Pulmonary artery endothelial cell (primary cell): ENCODE results near the gene TBC1D9B. TPM values are rescaled to one million over a fixed set of nuclear protein-coding genes. Genes with fewer than 3 reads are reported as not detected.

ENCODE experiments used
- DNase-seq: peaks from one replicate; pipeline ENCODE4 v3.0.0-alpha.2; 2011; ENCODE audit warnings: low read depth, low spot score
- total RNA-seq: library from RNA; depleted of rRNA; stranded (reverse); fragments of >200 nt; gene quantifications from 2 replicates; pipeline ENCODE4 v1.2.3, GENCODE V29; 2014

Gene TBC1D9B
- total RNA-seq, 1 donor from 2014 or later: 44.3 TPM

DNA sequence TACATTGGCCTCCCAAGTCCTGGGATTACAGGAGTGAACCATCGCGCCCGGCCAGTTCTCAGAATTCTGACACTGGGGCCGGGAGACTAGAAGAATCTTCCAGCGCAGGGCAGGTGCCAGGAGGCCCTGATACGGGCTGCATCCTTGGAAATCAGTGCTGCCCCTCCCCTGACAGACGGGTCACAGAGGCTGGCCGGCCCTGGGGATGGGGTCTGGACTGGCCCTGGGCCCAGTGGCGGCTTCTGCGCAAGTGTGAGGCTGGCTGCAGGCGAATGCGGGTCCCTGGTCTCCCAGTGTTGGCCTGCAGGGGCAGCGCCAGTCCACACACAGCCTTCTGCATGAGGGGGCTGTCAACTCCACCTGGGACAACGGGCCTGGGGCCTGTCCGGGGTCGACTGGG is 831 bp upstream of the TBC1D9B start:
- no peak for DNase-seq

DNA sequence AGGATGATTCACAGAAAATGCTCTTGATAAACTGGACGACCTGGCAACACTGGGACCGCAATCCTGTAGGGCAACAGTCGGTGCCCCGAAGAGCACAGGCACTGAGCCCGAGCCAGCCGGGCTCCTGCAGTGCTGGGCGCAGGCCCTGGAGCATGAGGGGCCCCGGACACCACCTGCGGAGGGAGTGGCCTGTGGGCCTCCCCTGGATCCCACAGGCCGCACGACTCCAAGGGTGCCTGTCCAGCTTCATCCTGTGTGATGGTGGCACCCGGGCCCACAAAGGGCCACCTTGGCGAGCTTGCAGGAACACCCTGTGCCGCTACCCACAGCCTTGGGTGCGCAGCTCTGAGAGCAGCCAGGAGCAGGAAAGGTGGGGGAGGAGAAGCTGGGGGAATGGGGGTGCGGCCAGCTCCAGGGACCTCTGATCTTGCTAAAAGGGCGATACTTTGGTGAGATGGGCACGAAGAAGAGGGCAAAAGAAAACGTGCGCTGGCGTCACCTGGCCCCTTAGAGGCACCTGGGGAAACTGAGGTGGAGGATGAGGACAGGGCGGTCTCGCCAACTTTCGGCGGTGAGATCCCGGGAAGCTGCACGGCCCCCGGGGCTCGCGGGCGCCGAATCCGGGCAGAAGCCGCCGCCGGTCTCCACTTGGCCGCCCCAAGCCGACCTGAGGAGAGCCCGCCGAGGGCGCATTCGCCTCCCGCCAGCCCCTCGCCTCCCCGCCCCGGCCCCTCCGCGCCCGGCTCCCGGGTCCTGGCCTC is 722 bp downstream of the TBC1D9B start:
- DNase-seq: no peak

DNA sequence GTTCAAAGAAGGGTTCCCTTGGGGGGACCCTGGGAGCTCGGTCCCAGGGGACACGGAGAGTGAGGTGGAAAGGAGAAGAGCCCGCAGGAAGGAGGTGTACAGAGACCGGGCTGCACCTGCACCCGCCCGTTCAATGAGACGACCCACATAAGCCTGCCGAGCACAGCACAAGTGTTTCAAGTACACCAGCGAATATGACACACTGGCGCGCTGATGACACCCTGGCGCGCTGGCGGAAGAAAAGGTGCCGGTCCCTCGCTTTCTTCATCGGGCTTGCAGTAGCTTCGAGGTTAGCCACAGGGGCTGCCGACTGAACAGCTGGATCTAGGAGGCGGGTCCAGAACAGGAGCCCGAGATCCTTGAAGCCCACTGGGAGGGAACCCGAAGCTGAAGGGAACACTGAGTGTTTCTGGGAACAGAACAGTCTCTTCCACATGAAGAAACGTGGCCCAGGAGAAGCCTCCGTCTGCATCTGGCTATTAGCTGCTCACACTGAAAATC is 1.4 kb downstream of the TBC1D9B start:
- DNase-seq: no peak

DNA sequence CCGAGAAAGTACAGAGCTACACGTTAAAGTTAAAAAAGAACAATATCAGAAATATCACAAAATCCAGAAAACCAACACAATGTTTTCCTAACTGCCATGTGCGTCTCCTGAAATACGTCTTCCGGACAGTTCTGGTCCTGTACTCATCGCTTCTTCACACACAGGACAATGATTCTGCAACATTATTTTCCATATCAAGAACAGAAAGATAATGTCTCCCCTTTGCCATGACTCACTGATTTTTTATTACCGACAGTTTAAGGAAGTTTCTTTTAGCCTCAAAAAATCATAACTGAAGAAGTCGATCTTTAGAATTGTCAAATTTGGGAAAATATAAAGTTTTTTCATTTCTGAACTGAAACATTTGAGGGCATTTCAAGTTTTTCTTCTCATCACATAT is 2.5 kb downstream of the TBC1D9B start:
- DNase-seq: no peak

DNA sequence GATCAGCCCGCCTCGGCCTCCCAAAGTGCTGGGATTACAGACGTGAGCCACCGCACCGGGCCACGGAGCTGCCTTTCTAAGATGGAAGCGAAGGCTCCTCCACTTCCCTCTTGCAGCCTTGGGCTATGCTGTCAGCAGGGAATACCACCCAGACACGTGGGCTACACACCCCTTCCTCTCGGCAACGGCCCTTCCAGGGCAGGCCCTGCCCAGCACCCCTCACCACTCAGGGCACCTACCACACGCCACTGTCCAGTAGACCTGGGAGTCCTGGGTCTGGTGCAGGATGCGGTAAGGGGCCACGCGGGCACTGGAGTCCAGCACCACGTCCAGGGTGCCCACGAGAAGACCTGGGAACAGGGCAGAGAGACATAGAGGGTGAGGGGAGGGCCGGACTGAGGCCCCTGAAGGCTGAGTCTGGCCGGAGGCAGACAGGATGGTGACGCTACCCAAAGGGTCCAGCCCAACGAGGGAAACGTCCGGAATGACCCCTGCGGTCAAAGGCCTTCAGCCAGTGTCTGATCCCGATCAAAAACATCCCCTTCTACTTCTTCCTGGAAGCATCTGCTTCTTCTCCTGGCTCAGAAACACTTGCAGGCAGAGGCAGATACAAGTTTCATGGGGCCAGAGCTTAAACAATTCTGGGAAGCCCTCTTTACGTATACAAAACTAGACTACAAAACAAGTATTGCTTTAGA is 3.1 kb downstream of the TBC1D9B start:
- no peak for DNase-seq

DNA sequence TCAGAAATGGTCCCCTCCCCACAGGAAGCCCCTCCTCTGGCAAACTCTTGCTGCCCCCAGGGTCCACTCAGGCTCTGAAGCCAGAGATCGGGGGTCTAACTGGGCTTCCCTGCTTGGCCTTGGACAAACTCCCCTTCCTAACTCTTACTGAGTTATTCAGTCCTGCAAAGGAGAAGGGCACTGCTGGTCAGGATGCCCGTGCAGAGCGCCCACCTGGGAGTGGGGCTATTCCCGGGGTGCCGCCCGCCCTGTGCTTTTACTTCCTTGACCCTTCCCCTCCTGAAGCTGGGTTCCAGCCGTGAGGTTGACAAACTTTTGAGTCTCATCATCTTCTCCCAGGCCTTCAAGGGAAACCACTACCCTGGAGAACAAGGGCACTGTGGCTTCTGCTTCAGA is 4.9 kb downstream of the TBC1D9B start:
- DNase-seq: no peak

DNA sequence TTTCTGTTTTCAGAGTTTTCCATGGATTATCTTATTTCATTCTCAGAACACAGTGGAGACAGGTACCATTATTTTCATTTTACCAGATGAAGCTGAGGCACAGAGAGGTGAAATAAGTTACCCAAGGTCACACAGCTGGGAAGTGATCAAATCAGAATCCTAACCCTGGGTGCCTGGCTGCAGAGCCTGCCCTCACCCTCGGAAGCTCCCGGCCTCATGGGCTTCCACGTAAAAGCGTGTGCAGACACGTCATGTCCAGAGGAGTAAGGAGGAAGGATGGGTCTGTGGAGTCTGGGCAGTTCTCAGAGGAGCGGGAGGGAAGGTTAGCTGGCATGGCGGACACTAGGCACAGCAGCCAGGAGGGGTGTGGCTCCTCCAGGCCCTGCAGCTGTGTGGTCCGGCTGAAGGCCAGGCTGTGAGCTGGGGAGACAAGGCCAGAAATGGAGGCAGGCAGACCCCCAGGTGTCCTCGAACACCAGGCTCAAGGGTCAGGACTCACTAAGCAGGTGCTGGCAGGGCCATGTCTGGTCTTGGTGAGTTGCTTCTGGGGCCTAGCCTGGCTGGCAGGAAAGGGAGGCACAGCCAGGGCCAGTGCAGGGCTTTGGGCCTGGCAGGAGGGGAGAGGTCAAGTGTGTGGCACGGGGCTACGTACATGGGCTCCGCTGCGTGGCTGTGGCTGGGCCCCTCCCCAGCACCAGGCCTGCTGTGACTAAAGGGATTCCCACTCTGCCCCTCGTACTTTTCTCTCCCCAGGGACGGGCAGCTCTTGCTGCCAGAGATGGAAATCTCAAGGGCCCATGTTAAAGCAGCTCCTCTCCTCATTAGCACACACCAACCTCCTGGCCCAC is 5.6 kb downstream of the TBC1D9B start:
- no peak for DNase-seq

DNA sequence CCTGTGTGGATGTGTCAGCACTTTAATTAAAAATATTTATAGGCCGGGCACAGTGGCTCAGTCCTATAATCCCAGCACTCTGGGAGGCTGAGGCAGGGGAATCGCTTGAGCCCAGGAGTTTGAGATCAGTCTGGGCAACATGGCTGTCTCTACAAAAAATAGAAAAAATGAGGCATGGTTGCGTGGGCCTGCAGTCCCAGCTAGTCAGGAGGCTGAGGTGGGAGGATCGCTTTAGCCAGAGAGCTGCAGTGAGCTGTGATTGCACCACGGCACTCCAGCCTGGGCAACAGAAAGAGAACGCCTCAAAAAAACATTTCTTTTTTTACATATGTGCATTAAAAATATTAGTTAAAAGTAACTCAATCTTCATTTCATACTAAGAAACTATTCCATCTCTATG is 6.2 kb downstream of the TBC1D9B start:
- DNase-seq: no peak

DNA sequence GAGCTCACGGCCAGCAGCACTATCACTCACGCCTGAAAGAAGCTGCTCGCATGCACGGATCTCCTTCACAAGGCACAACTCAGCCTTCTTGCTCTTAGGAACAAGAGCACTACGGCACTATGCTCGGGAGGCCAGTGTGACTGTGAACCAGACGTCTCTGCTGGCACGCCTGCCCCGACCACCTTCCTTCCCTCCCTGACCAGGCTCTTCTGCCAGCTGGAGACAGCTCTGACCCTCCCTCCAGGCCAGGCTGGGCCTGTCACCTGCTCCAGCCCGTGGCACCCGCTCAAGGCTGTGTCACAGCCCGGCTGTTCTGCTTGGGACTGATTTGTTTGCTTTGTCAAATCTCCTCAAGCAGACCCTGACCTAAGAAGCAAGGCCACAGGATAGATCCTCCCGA is 7.0 kb downstream of the TBC1D9B start:
- DNase-seq: no peak

DNA sequence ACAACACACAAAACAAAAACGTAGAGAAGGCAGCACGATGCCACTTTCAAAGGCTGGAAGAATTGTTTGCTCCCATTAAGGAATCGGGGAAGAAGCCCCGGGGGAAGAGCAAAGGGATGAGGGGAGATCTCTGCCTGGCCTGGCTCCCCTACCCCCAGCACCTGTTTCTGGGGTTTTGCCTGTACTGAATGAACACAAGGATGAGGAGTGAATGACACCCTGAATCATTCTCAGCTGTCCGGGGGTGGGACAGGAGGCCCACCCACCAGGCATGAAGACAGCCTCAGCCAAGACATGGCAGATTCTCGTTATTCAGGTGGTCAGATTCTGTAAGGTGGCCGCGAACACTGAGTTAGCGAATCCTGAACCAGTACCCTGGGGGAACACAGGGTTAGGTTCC is 7.5 kb downstream of the TBC1D9B start:
- no peak for DNase-seq

DNA sequence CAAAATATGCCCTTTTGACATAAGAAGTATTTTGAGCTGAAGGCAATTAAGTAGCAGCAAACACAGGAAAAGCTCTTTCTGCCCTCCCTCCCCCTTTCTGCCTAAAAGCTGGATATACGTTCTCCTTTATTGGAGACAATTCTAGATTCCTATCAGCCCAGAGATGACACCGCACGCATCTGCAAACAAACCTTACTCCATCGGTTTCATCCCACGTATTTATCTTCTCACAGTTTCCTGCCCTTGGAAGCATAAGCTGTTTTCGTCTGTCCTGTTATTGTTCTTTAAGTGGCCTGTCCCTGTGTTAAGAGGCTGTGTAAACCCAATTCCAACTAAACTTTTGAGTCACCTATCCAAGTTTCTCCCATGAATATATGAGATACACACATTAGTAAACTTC is 11.8 kb downstream of the TBC1D9B start:
- no peak for DNase-seq

DNA sequence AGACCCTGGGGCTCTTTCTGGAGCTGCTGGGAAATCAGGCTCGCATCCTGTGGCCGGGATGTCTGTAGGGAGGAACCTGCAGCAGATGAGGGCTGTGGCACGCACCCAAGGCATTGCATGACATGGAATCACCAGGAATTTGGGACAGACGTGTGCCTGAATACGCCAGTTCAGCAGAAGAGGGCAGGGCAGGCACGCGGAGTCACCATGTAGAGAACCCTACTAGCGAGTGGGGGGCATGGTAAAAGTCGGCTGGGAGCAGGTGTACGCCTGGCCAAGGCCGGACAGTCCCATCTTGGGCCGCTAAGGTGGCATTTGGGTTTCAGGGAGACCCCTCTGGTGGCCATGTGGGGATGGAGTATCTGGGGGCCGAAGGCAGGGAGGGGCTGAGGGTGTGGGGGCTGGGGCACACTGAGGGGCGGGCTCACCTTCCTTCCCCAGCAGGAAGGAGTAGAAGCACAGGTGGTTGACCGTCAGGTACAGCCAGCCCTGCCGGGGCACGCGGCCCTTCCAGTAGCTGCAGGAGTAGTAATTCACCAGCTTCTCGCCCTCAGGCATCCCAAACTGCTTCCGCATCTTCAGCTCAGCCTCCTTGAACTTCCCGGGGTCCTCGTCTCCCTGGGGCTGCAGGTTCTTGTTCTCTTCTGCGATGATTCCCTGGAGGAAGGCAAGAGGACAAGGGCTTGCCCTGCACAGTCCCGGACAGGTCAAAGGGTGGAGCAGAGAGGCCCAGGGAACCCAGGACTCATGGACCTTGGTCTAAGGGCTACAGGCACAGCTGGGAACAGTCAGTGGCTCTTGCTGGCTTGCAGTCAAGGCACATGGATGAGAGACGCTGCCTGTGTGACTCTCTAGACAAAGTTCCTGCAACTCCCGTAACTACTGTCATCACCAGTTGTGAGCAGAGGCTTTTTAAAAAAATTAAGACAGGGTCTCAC is 13.5 kb downstream of the TBC1D9B start:
- DNase-seq: no peak

DNA sequence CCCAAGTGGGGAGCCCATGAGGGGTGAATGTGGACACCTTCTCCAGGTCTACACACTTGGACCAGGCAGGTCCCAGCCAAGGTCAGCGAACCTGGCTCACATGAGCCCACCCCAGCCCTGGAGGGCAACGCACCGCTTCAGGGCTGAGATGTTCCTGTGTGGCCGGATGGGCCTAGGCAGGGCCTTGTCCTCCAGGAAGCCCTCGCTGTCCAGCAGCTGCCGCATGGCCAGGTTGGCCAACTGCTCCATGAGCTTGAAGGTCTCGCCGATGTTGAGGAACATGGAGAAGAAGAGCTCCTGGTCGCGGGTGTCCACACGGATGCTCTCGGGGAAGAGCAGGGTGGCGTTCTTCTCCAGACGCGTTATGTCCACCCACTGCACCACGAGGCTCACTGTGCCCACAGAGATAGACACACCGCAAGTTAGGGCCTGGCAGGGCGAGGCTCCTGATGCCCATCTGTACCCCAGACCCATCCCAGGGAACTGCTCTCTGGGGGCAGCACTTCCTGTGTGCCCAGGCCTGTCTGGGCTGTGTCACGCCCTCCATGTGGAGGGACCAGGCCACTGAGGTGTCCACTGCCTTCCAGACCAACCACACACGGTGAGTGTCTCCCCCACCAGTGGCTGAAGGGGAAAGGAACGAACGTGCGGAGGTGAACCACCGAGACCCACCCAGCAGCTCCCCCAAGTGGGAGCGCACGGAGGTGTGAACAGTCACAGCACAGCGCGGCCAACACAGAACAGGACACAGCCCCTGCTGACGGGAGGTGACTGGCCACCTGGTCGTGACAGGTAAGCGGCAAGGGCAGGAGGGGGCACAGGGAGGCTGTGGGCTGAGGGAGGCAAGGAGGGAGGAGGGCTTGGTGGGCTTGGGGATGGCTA is 14.4 kb downstream of the TBC1D9B start:
- DNase-seq: no peak

DNA sequence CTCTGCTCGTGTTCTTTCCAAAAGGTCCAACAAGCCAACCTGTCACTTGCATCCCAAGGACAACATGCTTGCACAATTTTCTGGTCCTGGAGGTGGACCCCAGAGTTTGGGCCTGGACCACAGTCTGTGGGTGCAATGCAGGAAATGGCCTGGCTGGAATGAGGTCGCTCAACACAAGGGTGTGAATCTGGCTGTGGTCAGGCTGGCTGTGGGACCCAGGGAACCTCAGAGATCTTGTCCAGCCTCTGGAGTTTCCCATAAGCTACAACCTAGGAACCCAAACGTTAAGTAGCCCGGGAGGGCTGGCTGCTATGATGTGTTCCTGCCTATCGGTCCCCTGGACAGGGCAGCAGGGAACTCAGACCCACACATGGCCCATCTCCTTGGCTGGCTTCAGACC is 15.4 kb downstream of the TBC1D9B start:
- no peak for DNase-seq

DNA sequence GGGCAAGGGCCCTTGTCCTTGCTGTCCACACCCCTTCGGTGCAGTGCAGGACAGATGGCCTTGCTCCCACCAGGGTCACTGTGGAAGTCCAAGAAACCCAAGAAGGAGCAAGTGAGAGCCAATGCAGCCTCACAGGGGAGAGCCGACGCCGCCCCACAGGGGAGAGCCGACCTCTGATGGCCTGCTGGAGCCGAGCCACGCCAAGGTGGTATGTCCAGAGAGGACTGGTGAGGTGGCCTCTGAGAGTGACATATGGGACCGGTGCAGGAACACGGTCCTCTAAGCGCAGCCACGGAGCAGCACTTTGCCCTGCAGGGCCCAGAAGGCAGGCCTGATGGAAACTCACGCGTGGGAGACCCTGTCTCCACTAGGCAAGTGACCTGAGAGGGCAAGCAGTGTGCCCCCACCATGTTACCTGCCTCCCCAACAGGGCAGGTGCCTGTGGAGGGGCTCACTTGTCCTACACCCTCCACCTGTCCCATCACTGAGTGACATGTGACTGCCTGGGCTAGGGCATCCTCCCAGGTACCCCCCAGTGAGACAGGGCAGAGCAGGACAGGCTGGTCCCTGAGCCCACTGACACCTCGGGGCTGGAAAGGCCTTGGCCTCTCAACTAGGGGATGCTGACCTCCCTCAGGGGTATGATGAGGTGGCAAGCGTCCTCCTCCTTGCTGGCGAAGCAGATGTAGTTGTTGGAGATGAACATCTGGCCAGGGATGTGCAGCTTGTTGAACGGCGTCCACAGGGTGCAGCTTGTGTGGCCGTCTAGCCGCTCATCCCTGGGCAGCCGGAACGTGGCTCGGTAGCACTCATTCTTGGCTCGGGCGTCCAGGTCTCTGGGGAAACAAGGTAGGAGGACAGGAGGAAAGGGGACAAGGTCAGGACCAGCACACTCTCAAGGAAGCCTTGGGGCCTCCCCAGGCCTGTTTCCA is 16.7 kb downstream of the TBC1D9B start:
- DNase-seq: no peak

DNA sequence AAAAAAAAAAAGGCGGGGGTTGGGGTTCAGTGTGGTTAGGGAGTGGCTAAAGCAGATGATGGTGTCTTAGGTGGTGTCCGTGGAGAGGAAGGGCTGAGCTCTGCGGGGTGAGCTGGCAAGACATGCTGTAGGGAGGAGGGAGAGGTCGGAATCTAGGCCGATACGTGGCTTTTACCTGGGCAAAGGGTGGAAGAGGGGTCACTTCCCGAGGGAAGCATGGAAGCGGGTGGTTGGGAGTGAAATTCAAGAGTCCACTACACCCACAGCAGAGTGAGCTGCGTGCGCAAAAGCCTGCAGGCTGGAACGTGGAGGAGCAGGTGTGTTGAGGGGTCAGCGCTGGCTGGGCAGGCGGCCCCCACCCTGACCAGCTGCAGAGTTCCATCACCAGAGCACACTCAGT is 17.8 kb downstream of the TBC1D9B start:
- DNase-seq: no peak

DNA sequence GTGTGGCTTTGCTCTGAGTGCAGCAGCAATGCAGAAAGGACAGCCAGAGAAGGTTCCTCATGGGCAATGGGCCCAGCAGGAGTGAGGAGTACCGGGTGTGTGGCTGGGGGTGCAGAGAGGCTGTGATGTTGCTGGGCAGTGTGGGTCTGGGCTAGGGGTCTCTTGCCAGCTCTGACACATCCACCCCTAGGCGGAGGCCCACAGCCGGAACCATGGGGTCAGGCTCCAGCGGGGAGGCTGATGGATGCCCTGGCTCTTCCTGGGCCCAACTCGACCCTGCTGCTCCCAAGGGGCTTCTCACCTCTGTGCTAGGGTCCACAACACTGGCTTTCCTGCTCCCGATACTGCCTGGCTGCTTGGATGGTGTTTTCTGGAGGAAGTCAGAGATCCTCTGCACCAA is 19.9 kb downstream of the TBC1D9B start:
- no peak for DNase-seq

DNA sequence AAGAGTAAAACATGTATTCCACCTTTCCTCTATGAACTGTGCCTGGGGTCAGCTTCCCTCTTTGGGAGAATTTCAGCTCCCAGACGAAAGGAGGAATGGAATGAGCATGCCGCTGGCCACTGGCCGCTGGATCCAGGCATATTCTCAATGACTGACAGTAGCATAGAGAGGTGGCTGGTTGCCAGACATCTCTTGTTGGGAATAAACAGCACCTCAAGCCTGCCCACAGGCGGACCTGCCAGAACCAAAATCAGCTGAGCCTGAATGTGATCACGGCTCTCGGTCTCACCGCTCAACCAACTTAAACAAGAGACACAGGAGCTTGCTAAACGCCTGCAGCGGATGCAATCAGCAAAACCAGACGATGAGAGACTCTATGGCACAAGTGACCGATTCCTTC is 20.6 kb downstream of the TBC1D9B start:
- DNase-seq: no peak
